ENCODE measurements around the gene FSTL4. TPM values are rescaled to one million over a fixed set of nuclear protein-coding genes. Genes with fewer than 3 reads are reported as not detected.

FSTL4 gene
- total RNA-seq, 2 donors from 2014 or later = 4.4 to 5.5 TPM

DNA sequence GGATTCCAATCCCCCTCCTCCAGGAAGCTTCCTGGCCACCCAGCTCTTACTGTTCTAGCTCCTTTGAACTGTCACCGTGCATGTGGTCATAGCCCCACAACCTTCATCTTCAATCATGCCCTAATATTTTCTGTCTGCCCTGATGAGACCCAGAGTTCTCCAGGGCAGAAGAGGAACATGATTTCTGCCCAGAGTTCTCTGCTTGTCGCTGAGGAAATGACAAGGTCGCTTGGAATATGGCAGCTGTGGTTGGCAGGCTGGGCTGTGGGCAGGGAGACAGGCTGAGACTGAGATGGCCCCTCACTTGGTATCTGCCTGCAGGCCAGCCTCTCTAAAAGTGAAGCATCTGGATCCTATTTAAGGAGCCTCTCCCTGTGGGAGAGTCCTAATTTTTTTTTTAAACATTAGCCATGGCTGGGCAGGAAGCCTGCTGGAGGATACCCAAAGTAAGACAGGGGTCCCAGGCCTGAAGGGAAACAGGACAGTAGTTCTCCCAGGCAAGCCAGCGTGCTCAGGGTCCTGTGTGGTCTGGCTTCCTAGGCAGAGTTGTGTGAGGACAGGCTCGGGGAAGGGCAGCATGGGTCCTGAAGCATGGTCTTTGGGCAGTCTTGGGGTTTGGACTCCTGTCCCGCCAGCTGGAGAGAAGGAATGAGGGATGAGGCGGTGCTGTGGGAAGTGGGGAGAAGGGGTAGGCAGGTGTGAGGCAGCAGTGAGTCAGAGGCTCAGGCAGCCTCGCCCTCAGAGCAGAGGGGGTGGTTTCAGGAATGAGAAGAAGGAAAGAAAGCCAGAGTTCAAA lies 242.1 kb downstream of the FSTL4 start:
- Mint-ChIP-seq H3K36me3 (ENCODE audit: low read depth) (no peaks in the 10 kb centered on the region), H3K4me1 (peaks cover 28% of the 10 kb centered on the region)

GRCh38 chr5:133368916-133369783 lies 243.2 kb downstream of the FSTL4 start:
- Mint-ChIP-seq H3K4me3 (no peak overlapping the region), H3K27ac (no peak overlapping the region), H3K27me3 (ENCODE audit: insufficient read depth) (no peaks in the 10 kb centered on the region), H3K4me1 (peaks cover 35% of the 10 kb centered on the region), H3K36me3 (ENCODE audit: low read depth) (no peaks in the 10 kb centered on the region), H3K9me3 (peaks cover 3% of the 10 kb centered on the region)
- Histone ChIP-seq H3K27ac (ENCODE audit: low read depth, low read length) (no peak overlapping the region), H3K36me3 (ENCODE audit: control insufficient read depth, insufficient read depth, low read length) (no peaks in the 10 kb centered on the region), H3K9me3 (ENCODE audit: control insufficient read depth, low read length) (no peaks in the 10 kb centered on the region), H3K9ac (ENCODE audit: extremely low read depth, low read length, poor library complexity, severe bottlenecking) (no peak overlapping the region), H3K4me3 (ENCODE audit: low read length) (no peak overlapping the region), H3K27me3 (ENCODE audit: control insufficient read depth, insufficient read depth, low read length, poor library complexity, severe bottlenecking) (no peaks in the 10 kb centered on the region), H3K4me1 (ENCODE audit: control insufficient read depth, insufficient read depth, low read length) (no peaks in the 10 kb centered on the region)
- TF ChIP-seq, protein P1, sequence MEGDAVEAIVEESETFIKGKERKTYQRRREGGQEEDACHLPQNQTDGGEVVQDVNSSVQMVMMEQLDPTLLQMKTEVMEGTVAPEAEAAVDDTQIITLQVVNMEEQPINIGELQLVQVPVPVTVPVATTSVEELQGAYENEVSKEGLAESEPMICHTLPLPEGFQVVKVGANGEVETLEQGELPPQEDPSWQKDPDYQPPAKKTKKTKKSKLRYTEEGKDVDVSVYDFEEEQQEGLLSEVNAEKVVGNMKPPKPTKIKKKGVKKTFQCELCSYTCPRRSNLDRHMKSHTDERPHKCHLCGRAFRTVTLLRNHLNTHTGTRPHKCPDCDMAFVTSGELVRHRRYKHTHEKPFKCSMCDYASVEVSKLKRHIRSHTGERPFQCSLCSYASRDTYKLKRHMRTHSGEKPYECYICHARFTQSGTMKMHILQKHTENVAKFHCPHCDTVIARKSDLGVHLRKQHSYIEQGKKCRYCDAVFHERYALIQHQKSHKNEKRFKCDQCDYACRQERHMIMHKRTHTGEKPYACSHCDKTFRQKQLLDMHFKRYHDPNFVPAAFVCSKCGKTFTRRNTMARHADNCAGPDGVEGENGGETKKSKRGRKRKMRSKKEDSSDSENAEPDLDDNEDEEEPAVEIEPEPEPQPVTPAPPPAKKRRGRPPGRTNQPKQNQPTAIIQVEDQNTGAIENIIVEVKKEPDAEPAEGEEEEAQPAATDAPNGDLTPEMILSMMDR (conservative IDR thresholded peaks at IDR 0.05) = no peak
- 87 to 94% methylated on average over 5 to 7 of the region's 7 CpGs for WGBS, 2 experiments (ENCODE audit: insufficient coverage in 1 of 2, insufficient read length in 1 of 2)
- no peak for DNase-seq

More for the DNA sequence above, 242.1 kb downstream of the FSTL4 start:
- no peak overlapping the region for H3K9ac ChIP-seq (ENCODE audit: extremely low read depth, low read length, poor library complexity, severe bottlenecking)
- H3K27me3 ChIP-seq (ENCODE audit: control insufficient read depth, insufficient read depth, low read length, poor library complexity, severe bottlenecking) = no peaks in the 10 kb centered on the region
- H3K4me1 ChIP-seq (ENCODE audit: control insufficient read depth, insufficient read depth, low read length) = no peaks in the 10 kb centered on the region
- peaks cover 6% of the 10 kb centered on the region for H3K9me3 ChIP-seq (ENCODE audit: control insufficient read depth, low read length)
- 86 to 92% methylated on average over 1 to 8 of the region's 8 CpGs for WGBS, 2 experiments (ENCODE audit: insufficient coverage in 1 of 2, insufficient read length in 1 of 2)
- no peaks in the 10 kb centered on the region for H3K27me3 Mint-ChIP-seq (ENCODE audit: insufficient read depth)
- no peak overlapping the region for H3K27ac ChIP-seq (ENCODE audit: low read depth, low read length)
- TF ChIP-seq, protein P1 (conservative IDR thresholded peaks at IDR 0.05) = no peak
- no peaks in the 10 kb centered on the region for H3K36me3 ChIP-seq (ENCODE audit: control insufficient read depth, insufficient read depth, low read length)
- H3K4me3 ChIP-seq (ENCODE audit: low read length) = no peak overlapping the region
- H3K9me3 Mint-ChIP-seq = peaks cover 9% of the 10 kb centered on the region
- H3K27ac Mint-ChIP-seq = peak overlapping the region; percentile 29
- DNase-seq = peak; percentile 51
- no peak overlapping the region for H3K4me3 Mint-ChIP-seq

GRCh38 chr5:133367984-133368383 lies 244.4 kb downstream of the FSTL4 start:
- TF ChIP-seq, protein P1 (conservative IDR thresholded peaks at IDR 0.05) = no peak
- Histone ChIP-seq H3K9me3 (ENCODE audit: control insufficient read depth, low read length) (no peaks in the 10 kb centered on the region), H3K27ac (ENCODE audit: low read depth, low read length) (no peak overlapping the region), H3K9ac (ENCODE audit: extremely low read depth, low read length, poor library complexity, severe bottlenecking) (no peak overlapping the region), H3K4me3 (ENCODE audit: low read length) (no peak overlapping the region), H3K27me3 (ENCODE audit: control insufficient read depth, insufficient read depth, low read length, poor library complexity, severe bottlenecking) (no peaks in the 10 kb centered on the region), H3K36me3 (ENCODE audit: control insufficient read depth, insufficient read depth, low read length) (no peaks in the 10 kb centered on the region), H3K4me1 (ENCODE audit: control insufficient read depth, insufficient read depth, low read length) (no peaks in the 10 kb centered on the region)
- WGBS, 2 experiments (ENCODE audit: insufficient coverage in 1 of 2, insufficient read length in 1 of 2) = 88 to 93% methylated on average over 1 to 2 of the region's 2 CpGs
- peaks cover 35% of the 10 kb centered on the region for H3K4me1 Mint-ChIP-seq
- no peaks in the 10 kb centered on the region for H3K27me3 Mint-ChIP-seq (ENCODE audit: insufficient read depth)
- no peak for DNase-seq
- H3K27ac Mint-ChIP-seq = no peak overlapping the region
- H3K9me3 Mint-ChIP-seq = no peaks in the 10 kb centered on the region
- H3K4me3 Mint-ChIP-seq = no peak overlapping the region
- H3K36me3 Mint-ChIP-seq (ENCODE audit: low read depth) = no peaks in the 10 kb centered on the region
